Left colon (tissue), 2 donors: ENCODE data around the gene ASIC4. TPM values are rescaled to one million over a fixed set of nuclear protein-coding genes. Genes with fewer than 3 reads are reported as not detected.

Experiments
- ATAC-seq: fragments of 200-7000 bp; cut with Tn5 transposase; one replicate; pipeline ENCODE4 v1.9.1; 2020; ENCODE audit warnings: mild to moderate bottlenecking, moderate library complexity
- DNase-seq, 2 donors: peaks; one replicate each; pipeline ENCODE4 v3.0.0-alpha.2; 2020
- intact Hi-C, 2 donors: fragments of 100-400 bp; cut with DNase I in 1 of 2; cut with micrococcal nuclease in 1 of 2; formaldehyde crosslinking; loops; one replicate each; pipeline versions ENCODE4 v1.11.2 to v1.14.0; 2022; cut with DNase I, micrococcal nuclease
- total RNA-seq, 2 donors: library from RNA; stranded (reverse); fragmentation: NEBNext Ultra II Directional; extraction: Animal tissue kit (Norgen Biotek cat#: 25700); gene quantifications; one replicate each; pipeline ENCODE4 v1.2.1, GENCODE V29; 2021
- donor health status: DM: no; HTN: no; CAD: no.
- donor health status: DM: yes; HTN: yes; CAD: no.

The ASIC4 gene
- total RNA-seq, 2 donors from 2014 or later = not detected

GRCh38 chr2:219508971-219509779 is 5.1 kb upstream of the ASIC4 start:
- ATAC-seq (peak; percentile 29), DNase-seq (no peak)
- intact Hi-C loops = no loop called here

GRCh38 chr2:219509780-219510511 is 4.3 kb upstream of the ASIC4 start:
- ATAC-seq = peak; percentile 81
- intact Hi-C loops = no loop called here
- DNase-seq = peak; percentile 50 to 66

- intact Hi-C loops = no loop called here
- DNase-seq (no peak), ATAC-seq (no peak)
Measured at GRCh38 chr2:219510512-219511135, 3.7 kb upstream of the ASIC4 start.

GRCh38 chr2:219511547-219512325 is 2.5 kb upstream of the ASIC4 start:
- no peak for ATAC-seq
- intact Hi-C loops = no loop called here
- DNase-seq = no peak

- no peak for DNase-seq
- no peak for ATAC-seq
- intact Hi-C loops = no loop called here
Measured at GRCh38 chr2:219512524-219513216, 1.6 kb upstream of the ASIC4 start.

- ATAC-seq = no peak
- DNase-seq = no peak
- intact Hi-C loops = no loop called here
Measured at GRCh38 chr2:219513787-219514186, 495 bp upstream of the ASIC4 start.

GRCh38 chr2:219514836-219515235 is 554 bp downstream of the ASIC4 start:
- ATAC-seq (no peak), DNase-seq (no peak)
- intact Hi-C loops = no loop called here

GRCh38 chr2:219515874-219516629 is 1.8 kb downstream of the ASIC4 start:
- ATAC-seq = no peak

GRCh38 chr2:219516888-219517287 is 2.6 kb downstream of the ASIC4 start:
- intact Hi-C loops = no loop called here
- ATAC-seq (no peak), DNase-seq (no peak)

More at GRCh38 chr2:219515874-219516629, 1.8 kb downstream of the ASIC4 start:
- DNase-seq = no peak
- intact Hi-C loops = no loop called here

GRCh38 chr2:219517954-219518778 is 3.9 kb downstream of the ASIC4 start:
- no peak for ATAC-seq
- DNase-seq = no peak
- intact Hi-C loops = no loop called here

- no peak for DNase-seq
- intact Hi-C loops = no loop called here
Measured at GRCh38 chr2:219519526-219519916, 5.2 kb downstream of the ASIC4 start.

GRCh38 chr2:219520079-219520478 is 5.8 kb downstream of the ASIC4 start:
- ATAC-seq (no peak), DNase-seq (no peak)
- intact Hi-C loops = loop anchor here (10.0 kb wide), 1 partner anchor 45 kb away; no protein-coding TSS in a partner anchor

More at GRCh38 chr2:219519526-219519916, 5.2 kb downstream of the ASIC4 start:
- ATAC-seq = no peak

GRCh38 chr2:219521066-219521880 is 7.0 kb downstream of the ASIC4 start:
- intact Hi-C loops = loop anchor here (10.0 kb wide), 1 partner anchor 46 kb away; no protein-coding TSS in a partner anchor
- no peak for DNase-seq

GRCh38 chr2:219522111-219523030 is 8.1 kb downstream of the ASIC4 start:
- ATAC-seq (peak; percentile 29), DNase-seq (no peak)
- intact Hi-C loops = loop anchor here (10.0 kb wide), 1 partner anchor 48 kb away; no protein-coding TSS in a partner anchor

More at GRCh38 chr2:219521066-219521880, 7.0 kb downstream of the ASIC4 start:
- ATAC-seq = peak; percentile 35
